ENCODE measurements around the gene BIRC7.

GRCh38 chr20:63268256-63268655 is 32.6 kb downstream of the BIRC7 start:
- no peak for TF ChIP-seq CTCF (IDR thresholded peaks at IDR 0.05)
- TF ChIP-seq POLR2A (IDR thresholded peaks at IDR 0.05) = no peak
